Tibial nerve (tissue), 4 donors: ENCODE data around the gene ZNRF1. TPM values are rescaled to one million over a fixed set of nuclear protein-coding genes. Genes with fewer than 3 reads are reported as not detected.

Experiments used
- DNase-seq, 2 donors: peaks; one replicate each; pipeline ENCODE4 v3.0.0-alpha.2; 2019; ENCODE audit warnings: low spot score in 2 of 2
- H3K27ac ChIP-seq, 4 donors: fragments of 200-600 bp; sonication (generic) in 3 of 4; one replicate each; pipeline ENCODE4 v1.5.1; 2017 to 2019; ENCODE audit warnings: mild to moderate bottlenecking in 1 of 4
- H3K27me3 ChIP-seq, 2 donors: fragments of 200-600 bp; sonication (generic) in 1 of 2; one replicate each; pipeline versions ENCODE4 v1.5.1 to v1.6.0; 2017 to 2019
- H3K36me3 ChIP-seq, 3 donors: fragments of 200-600 bp; sonication (generic); one replicate each; pipeline ENCODE4 v1.5.1; 2018 to 2019
- H3K4me1 ChIP-seq, 4 donors: fragments of 200-600 bp; sonication (generic) in 3 of 4; one replicate each; pipeline ENCODE4 v1.5.1; 2017 to 2019
- H3K4me3 ChIP-seq, 4 donors: fragments of 200-600 bp; sonication (generic) in 3 of 4; one replicate each; pipeline ENCODE4 v1.5.1; 2017 to 2019; ENCODE audit warnings: mild to moderate bottlenecking in 1 of 4, moderate library complexity in 1 of 4
- H3K9me3 ChIP-seq, 4 donors: fragments of 200-600 bp; sonication (generic) in 3 of 4; one replicate each; pipeline ENCODE4 v1.5.1; 2017 to 2019
- EP300 ChIP-seq, 2 donors: sonication (generic); formaldehyde crosslinking; IDR thresholded peaks; one replicate each; pipeline ENCODE4 v1.6.1; 2017; ENCODE audit warnings: antibody characterized with exemption in 2 of 2, mild to moderate bottlenecking in 1 of 2
- POLR2A ChIP-seq, 2 donors: fragments of 450-650 bp; IDR thresholded peaks; one replicate each; pipeline ENCODE4 v1.6.1; 2017; ENCODE audit warnings: antibody characterized with exemption in 2 of 2, mild to moderate bottlenecking in 2 of 2, moderate library complexity in 2 of 2
- WGBS, 2 donors: methylation state at CpG; one replicate each; pipeline ENCODE4 v1.1.5; 2018; 5-methylcytosine and 5-hydroxymethylcytosine counted together
- total RNA-seq, 4 donors: library from RNA; depleted of rRNA; stranded (reverse); fragments of >200 nt; gene quantifications; one replicate each; pipeline ENCODE4 v1.1.0, GENCODE V29; 2016
- TF ChIP-seq, protein P1 (sequence below), 5 experiments: fragments of 200-600 bp in 3 of 5; fragments of 450-650 bp in 2 of 5; sonication (generic) in 3 of 5; IDR thresholded peaks; one replicate each; pipeline ENCODE4 v1.5.1; 2016 to 2019; ENCODE audit warnings: antibody characterized with exemption in 5 of 5, mild to moderate bottlenecking in 3 of 5, moderate library complexity in 2 of 5

ZNRF1 gene
- total RNA-seq, 4 donors from 2014 or later: 10.3 to 31.4 (median 14.7) TPM

- H3K27ac ChIP-seq: peak overlapping the region in 1 of 4 donors; percentile 55
- TF ChIP-seq POLR2A (IDR thresholded peaks at IDR 0.05) (no peak), EP300 (IDR thresholded peaks at IDR 0.05) (no peak)
- TF ChIP-seq, protein P1, sequence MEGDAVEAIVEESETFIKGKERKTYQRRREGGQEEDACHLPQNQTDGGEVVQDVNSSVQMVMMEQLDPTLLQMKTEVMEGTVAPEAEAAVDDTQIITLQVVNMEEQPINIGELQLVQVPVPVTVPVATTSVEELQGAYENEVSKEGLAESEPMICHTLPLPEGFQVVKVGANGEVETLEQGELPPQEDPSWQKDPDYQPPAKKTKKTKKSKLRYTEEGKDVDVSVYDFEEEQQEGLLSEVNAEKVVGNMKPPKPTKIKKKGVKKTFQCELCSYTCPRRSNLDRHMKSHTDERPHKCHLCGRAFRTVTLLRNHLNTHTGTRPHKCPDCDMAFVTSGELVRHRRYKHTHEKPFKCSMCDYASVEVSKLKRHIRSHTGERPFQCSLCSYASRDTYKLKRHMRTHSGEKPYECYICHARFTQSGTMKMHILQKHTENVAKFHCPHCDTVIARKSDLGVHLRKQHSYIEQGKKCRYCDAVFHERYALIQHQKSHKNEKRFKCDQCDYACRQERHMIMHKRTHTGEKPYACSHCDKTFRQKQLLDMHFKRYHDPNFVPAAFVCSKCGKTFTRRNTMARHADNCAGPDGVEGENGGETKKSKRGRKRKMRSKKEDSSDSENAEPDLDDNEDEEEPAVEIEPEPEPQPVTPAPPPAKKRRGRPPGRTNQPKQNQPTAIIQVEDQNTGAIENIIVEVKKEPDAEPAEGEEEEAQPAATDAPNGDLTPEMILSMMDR (IDR thresholded peaks at IDR 0.05): no peak
- peaks cover 0 to 80% (median 15%) of the 10 kb centered on the region in 3 donors for H3K36me3 ChIP-seq
- no peaks in the 10 kb centered on the region for H3K9me3 ChIP-seq
- no peak overlapping the region for H3K4me3 ChIP-seq
- no peak for DNase-seq
- no peaks in the 10 kb centered on the region for H3K4me1 ChIP-seq
- H3K27me3 ChIP-seq: no peaks in the 10 kb centered on the region
- WGBS, 2 donors: 53 to 57% methylated on average over 4 of the region's 4 CpGs
Measured at GRCh38 chr16:74954763-74955162, 44.1 kb upstream of the ZNRF1 start.

- 93 to 97% methylated on average over 10 of the region's 10 CpGs for WGBS, 2 donors
- Histone ChIP-seq H3K4me1 (no peaks in the 10 kb centered on the region), H3K27me3 (no peaks in the 10 kb centered on the region), H3K36me3 (peaks cover 0 to 30% (median 0%) of the 10 kb centered on the region in 3 donors), H3K4me3 (no peak overlapping the region), H3K9me3 (no peaks in the 10 kb centered on the region), H3K27ac (no peak overlapping the region)
- TF ChIP-seq POLR2A (IDR thresholded peaks at IDR 0.05) (no peak), EP300 (IDR thresholded peaks at IDR 0.05) (no peak)
- TF ChIP-seq, protein P1 (IDR thresholded peaks at IDR 0.05): no peak
- no peak for DNase-seq
Measured at GRCh38 chr16:74973304-74973703, 25.5 kb upstream of the ZNRF1 start.

DNA sequence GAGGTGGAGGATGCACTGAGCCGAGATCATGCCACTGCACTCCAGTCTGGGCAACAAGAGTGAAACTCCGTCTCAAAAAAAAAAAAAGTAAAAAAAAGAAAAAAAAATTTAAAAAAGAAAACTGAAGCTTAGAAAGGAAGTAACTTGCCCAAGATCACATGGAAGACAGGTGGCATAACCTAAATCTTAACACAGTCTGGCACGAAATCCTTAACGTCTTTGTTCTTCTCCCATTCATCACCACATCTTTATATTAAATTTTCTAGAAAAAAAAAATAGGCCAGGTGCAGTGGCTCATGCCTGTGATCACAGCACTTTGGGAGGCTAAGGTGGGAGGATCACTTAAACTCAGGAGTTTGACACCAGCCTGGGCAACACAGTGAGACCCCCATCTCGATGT lies 23.2 kb upstream of the ZNRF1 start:
- H3K27ac ChIP-seq: no peak overlapping the region
- no peaks in the 10 kb centered on the region for H3K27me3 ChIP-seq
- no peaks in the 10 kb centered on the region for H3K9me3 ChIP-seq
- WGBS, 2 donors: 81 to 90% methylated on average over 5 of the region's 5 CpGs
- no peak for DNase-seq
- no peaks in the 10 kb centered on the region for H3K4me1 ChIP-seq
- no peak overlapping the region for H3K4me3 ChIP-seq
- peaks cover 0 to 35% (median 0%) of the 10 kb centered on the region in 3 donors for H3K36me3 ChIP-seq
- TF ChIP-seq POLR2A (IDR thresholded peaks at IDR 0.05) (no peak), EP300 (IDR thresholded peaks at IDR 0.05) (no peak)
- TF ChIP-seq, protein P1 (IDR thresholded peaks at IDR 0.05): no peak

- H3K27me3 ChIP-seq: no peaks in the 10 kb centered on the region
Measured at GRCh38 chr16:74982256-74982655, 16.6 kb upstream of the ZNRF1 start.

DNA sequence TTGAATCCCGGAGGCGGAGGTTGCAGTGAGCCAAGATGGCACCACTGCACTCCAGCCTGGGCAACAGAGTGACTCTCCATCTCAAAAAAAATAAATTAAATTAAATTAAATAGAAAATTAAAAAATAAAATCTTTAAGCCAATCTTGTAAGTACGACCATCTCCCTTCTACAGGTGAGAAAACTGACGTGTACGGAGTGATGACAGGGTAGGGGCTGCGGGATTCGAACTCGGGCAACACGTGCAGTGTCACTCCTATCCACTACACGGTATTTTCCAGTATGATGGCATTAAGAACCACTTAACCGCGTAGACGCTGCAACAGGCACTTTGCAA lies 14.7 kb upstream of the ZNRF1 start:
- H3K27me3 ChIP-seq: no peaks in the 10 kb centered on the region
- H3K4me3 ChIP-seq: peak overlapping the region; percentile 64 to 100 (median 94)
- 31 to 34% methylated on average over 12 to 13 of the region's 13 CpGs for WGBS, 2 donors
- no peak for TF ChIP-seq POLR2A (IDR thresholded peaks at IDR 0.05)
- TF ChIP-seq, protein P1 (IDR thresholded peaks at IDR 0.05): no peak
- no peak for TF ChIP-seq EP300 (IDR thresholded peaks at IDR 0.05)
- H3K27ac ChIP-seq: peak overlapping the region in 3 of 4 donors; percentile 87 to 90 (median 90)
- H3K9me3 ChIP-seq: no peaks in the 10 kb centered on the region
- no peak for DNase-seq
- peaks cover 0 to 3% (median 0%) of the 10 kb centered on the region in 3 donors for H3K36me3 ChIP-seq
- H3K4me1 ChIP-seq: peaks cover 0 to 27% (median 0%) of the 10 kb centered on the region in 4 donors

More at GRCh38 chr16:74982256-74982655, 16.6 kb upstream of the ZNRF1 start:
- 62 to 74% methylated on average over 1 of the region's 1 CpG for WGBS, 2 donors
- H3K9me3 ChIP-seq: no peaks in the 10 kb centered on the region
- no peak for DNase-seq
- no peak overlapping the region for H3K4me3 ChIP-seq
- no peak overlapping the region for H3K27ac ChIP-seq
- H3K36me3 ChIP-seq: peaks cover 0 to 14% (median 0%) of the 10 kb centered on the region in 3 donors
- peaks cover 0 to 27% (median 0%) of the 10 kb centered on the region in 4 donors for H3K4me1 ChIP-seq
- TF ChIP-seq, protein P1 (IDR thresholded peaks at IDR 0.05): no peak
- TF ChIP-seq EP300 (IDR thresholded peaks at IDR 0.05): no peak
- no peak for TF ChIP-seq POLR2A (IDR thresholded peaks at IDR 0.05)
